HCT116 (cell line): Measurements from ENCODE around the gene ABCF3.

Experiments used
- ELF1 ChIP-seq: IDR thresholded peaks from 2 replicates; pipeline ENCODE4 v1.6.1; 2012; ENCODE audit warnings: low read depth, borderline replicate concordance
- EZH2 ChIP-seq: fragments of 200-600 bp; sonication (generic); IDR thresholded peaks from 2 replicates; pipeline ENCODE4 v1.6.1; 2017; ENCODE audit warnings: antibody characterized with exemption, mixed run types
- EZH2phosphoT487 ChIP-seq: fragments of 200-600 bp; IDR thresholded peaks from 2 replicates; pipeline ENCODE4 v1.6.1; 2018; ENCODE audit warnings: antibody characterized with exemption, borderline replicate concordance
- FOSL1 ChIP-seq: IDR thresholded peaks from 2 replicates; pipeline ENCODE4 v1.6.1; 2012; ENCODE audit warnings: low read depth
- JUND ChIP-seq: IDR thresholded peaks from 2 replicates; pipeline ENCODE4 v1.6.1; 2012
- POLR2A ChIP-seq: IDR thresholded peaks from 2 replicates; pipeline ENCODE4 v1.7.0; 2011; ENCODE audit warnings: borderline replicate concordance; ENCODE audit not compliant: insufficient read depth, insufficient read length; ENCODE audit errors: extremely low read depth
- POLR2AphosphoS5 ChIP-seq: IDR thresholded peaks from 2 replicates; pipeline ENCODE4 v1.6.1; 2011; ENCODE audit warnings: mild to moderate bottlenecking, low read depth, low read length, moderate library complexity
- RAD21 ChIP-seq: IDR thresholded peaks from 2 replicates; pipeline ENCODE4 v1.6.1; 2012; ENCODE audit warnings: low read depth, mild to moderate bottlenecking
- SIN3A ChIP-seq: IDR thresholded peaks from 2 replicates; pipeline ENCODE4 v1.6.1; 2012; ENCODE audit warnings: low read depth
- YY1 ChIP-seq: IDR thresholded peaks from 2 replicates; pipeline ENCODE4 v1.6.1; 2011; ENCODE audit warnings: low read length, low read depth, moderate library complexity, mild to moderate bottlenecking; ENCODE audit not compliant: insufficient replicate concordance; ENCODE audit errors: extremely low read depth
- TF ChIP-seq, protein P1 (sequence below), 3 experiments: fragments of 200-600 bp in 1 of 3; sonication (generic) in 1 of 3; IDR thresholded peaks in 2 of 3; conservative IDR thresholded peaks in 1 of 3; 2 replicates each; pipeline ENCODE4 v1.5.1; 2012 to 2017; ENCODE audit warnings: low read depth in 2 of 3, low read length in 2 of 3, antibody characterized with exemption in 1 of 3, borderline replicate concordance in 1 of 3, control low read depth in 1 of 3, mild to moderate bottlenecking in 1 of 3, mixed read lengths in 1 of 3, mixed run types in 1 of 3, moderate library complexity in 1 of 3; ENCODE audit not compliant: insufficient read depth in 1 of 3
- TF ChIP-seq, protein P2 (sequence below): IDR thresholded peaks from 2 replicates; pipeline ENCODE4 v1.6.1; 2012; ENCODE audit warnings: low read depth
- TF ChIP-seq, protein P3 (sequence below): IDR thresholded peaks from 2 replicates; pipeline ENCODE4 v1.6.1; 2012

DNA sequence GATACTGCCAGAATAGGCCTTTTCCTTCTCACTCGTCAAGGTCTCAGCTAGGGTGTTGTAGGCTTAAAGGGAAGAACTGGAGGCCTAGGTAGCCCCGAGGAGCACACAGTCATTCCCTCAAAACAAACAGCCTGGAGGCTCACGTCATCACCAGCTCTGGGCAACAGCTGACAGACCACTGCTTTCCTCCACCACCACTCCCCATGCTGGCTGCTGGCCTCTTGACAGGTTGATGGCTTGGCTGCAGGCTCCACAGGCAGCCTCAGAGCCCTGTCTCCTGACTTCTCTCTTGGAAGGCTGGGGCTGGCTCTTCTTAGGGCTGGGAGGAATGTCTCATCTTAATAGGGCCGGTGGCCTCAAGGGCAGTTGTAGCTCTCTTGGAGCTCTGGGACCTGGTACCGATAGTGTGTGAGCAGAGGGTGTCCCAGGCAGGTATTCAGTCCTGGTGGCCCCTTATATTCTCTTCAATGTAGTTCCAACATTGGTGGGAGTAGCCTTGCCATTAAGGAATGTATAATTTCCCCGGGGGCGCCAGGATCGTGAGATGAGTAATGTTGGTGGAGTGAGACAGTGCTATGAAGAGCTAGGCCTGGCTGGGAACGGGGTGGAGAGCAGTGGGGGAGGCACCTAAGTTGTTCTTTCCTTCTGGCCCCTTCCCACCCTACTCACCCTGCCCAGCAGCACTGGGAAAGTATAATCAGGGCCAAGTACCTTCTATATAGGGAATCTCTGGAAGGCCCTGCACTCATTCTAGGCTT is 17.5 kb upstream of the ABCF3 start:
- TF ChIP-seq POLR2A (no peak), EZH2 (no peak), EZH2phosphoT487 (no peak), FOSL1 (no peak), RAD21 (no peak), YY1 (no peak), POLR2AphosphoS5 (no peak), ELF1 (no peak), JUND (no peak), SIN3A (no peak)
- TF ChIP-seq, protein P1, sequence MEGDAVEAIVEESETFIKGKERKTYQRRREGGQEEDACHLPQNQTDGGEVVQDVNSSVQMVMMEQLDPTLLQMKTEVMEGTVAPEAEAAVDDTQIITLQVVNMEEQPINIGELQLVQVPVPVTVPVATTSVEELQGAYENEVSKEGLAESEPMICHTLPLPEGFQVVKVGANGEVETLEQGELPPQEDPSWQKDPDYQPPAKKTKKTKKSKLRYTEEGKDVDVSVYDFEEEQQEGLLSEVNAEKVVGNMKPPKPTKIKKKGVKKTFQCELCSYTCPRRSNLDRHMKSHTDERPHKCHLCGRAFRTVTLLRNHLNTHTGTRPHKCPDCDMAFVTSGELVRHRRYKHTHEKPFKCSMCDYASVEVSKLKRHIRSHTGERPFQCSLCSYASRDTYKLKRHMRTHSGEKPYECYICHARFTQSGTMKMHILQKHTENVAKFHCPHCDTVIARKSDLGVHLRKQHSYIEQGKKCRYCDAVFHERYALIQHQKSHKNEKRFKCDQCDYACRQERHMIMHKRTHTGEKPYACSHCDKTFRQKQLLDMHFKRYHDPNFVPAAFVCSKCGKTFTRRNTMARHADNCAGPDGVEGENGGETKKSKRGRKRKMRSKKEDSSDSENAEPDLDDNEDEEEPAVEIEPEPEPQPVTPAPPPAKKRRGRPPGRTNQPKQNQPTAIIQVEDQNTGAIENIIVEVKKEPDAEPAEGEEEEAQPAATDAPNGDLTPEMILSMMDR (IDR thresholded peaks at IDR 0.05 in 2 of 3, conservative IDR thresholded peaks at IDR 0.05 in 1 of 3; ENCODE audit: borderline replicate concordance in 1 of 3, insufficient read depth in 1 of 3, low read depth in 2 of 3, low read length in 2 of 3): no peak
- TF ChIP-seq, protein P2, sequence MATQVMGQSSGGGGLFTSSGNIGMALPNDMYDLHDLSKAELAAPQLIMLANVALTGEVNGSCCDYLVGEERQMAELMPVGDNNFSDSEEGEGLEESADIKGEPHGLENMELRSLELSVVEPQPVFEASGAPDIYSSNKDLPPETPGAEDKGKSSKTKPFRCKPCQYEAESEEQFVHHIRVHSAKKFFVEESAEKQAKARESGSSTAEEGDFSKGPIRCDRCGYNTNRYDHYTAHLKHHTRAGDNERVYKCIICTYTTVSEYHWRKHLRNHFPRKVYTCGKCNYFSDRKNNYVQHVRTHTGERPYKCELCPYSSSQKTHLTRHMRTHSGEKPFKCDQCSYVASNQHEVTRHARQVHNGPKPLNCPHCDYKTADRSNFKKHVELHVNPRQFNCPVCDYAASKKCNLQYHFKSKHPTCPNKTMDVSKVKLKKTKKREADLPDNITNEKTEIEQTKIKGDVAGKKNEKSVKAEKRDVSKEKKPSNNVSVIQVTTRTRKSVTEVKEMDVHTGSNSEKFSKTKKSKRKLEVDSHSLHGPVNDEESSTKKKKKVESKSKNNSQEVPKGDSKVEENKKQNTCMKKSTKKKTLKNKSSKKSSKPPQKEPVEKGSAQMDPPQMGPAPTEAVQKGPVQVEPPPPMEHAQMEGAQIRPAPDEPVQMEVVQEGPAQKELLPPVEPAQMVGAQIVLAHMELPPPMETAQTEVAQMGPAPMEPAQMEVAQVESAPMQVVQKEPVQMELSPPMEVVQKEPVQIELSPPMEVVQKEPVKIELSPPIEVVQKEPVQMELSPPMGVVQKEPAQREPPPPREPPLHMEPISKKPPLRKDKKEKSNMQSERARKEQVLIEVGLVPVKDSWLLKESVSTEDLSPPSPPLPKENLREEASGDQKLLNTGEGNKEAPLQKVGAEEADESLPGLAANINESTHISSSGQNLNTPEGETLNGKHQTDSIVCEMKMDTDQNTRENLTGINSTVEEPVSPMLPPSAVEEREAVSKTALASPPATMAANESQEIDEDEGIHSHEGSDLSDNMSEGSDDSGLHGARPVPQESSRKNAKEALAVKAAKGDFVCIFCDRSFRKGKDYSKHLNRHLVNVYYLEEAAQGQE: no peak
- TF ChIP-seq, protein P3, sequence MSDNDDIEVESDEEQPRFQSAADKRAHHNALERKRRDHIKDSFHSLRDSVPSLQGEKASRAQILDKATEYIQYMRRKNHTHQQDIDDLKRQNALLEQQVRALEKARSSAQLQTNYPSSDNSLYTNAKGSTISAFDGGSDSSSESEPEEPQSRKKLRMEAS: no peak
